ENCODE results near the gene NECAB3.

NECAB3 gene

DNA sequence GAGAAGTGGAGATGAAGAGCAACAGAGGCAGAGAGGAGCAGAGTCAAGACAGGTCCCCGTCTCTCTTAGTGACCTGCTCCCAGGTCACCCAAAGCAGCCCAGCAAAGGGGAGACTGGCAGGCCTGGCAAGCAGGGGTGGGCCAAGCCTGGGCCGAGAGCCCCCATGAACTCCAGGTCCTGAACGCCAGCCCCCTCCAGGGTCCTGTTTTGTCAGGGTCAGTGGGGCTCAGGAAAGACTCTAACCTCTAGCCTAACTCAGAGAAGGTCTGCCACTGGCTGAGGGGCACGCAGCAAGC lies 1.2 kb downstream of the NECAB3 start:
- TF ChIP-seq EGR1 (IDR thresholded peaks at IDR 0.05) = no peak
- TF ChIP-seq, protein P1, sequence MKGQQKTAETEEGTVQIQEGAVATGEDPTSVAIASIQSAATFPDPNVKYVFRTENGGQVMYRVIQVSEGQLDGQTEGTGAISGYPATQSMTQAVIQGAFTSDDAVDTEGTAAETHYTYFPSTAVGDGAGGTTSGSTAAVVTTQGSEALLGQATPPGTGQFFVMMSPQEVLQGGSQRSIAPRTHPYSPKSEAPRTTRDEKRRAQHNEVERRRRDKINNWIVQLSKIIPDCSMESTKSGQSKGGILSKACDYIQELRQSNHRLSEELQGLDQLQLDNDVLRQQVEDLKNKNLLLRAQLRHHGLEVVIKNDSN (IDR thresholded peaks at IDR 0.05) = no peak
- no peak for TF ChIP-seq TAF1 (IDR thresholded peaks at IDR 0.05; ENCODE audit: low read depth)
- no peak for TF ChIP-seq EP300 (IDR thresholded peaks at IDR 0.05; ENCODE audit: borderline replicate concordance)
- no peak for TF ChIP-seq CEBPB (IDR thresholded peaks at IDR 0.05)
- no peak for TF ChIP-seq RAD21 (IDR thresholded peaks at IDR 0.05; ENCODE audit: low read depth)

DNA sequence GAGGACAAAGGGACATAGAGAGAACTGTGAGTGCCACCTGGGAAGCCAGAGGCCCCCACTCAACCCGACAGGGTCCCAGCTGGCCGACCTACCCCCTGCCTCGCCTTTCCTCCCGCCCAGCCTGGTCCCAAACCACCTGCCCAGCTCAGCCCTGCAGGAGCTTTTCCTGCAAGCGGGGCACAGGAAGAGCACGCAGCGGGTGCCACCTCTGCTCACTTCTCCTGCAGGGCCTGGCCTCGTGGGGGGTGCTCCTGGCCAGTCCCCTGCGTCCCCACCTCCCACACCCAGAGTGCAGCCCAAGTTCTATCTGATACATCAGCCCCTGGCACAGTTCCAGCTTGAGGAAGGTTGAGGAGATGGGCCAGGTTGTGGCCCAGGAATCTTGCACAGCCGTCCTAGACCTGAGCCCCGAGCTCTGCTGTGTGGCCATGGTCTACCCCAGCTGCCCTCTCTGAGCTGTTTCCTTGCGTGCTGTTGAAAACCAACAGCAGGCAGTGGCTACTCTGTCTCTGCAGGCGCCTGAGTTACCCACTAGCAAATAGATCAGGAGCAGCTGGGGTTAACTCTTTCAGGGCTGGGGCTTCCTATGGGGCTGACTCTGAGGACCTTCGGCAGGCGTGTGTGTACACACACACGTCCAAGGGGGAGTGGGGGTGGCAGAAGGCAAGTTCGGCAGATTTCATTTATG lies 1.7 kb downstream of the NECAB3 start:
- TF ChIP-seq, protein P1 (IDR thresholded peaks at IDR 0.05) = no peak
- TF ChIP-seq, protein P2, sequence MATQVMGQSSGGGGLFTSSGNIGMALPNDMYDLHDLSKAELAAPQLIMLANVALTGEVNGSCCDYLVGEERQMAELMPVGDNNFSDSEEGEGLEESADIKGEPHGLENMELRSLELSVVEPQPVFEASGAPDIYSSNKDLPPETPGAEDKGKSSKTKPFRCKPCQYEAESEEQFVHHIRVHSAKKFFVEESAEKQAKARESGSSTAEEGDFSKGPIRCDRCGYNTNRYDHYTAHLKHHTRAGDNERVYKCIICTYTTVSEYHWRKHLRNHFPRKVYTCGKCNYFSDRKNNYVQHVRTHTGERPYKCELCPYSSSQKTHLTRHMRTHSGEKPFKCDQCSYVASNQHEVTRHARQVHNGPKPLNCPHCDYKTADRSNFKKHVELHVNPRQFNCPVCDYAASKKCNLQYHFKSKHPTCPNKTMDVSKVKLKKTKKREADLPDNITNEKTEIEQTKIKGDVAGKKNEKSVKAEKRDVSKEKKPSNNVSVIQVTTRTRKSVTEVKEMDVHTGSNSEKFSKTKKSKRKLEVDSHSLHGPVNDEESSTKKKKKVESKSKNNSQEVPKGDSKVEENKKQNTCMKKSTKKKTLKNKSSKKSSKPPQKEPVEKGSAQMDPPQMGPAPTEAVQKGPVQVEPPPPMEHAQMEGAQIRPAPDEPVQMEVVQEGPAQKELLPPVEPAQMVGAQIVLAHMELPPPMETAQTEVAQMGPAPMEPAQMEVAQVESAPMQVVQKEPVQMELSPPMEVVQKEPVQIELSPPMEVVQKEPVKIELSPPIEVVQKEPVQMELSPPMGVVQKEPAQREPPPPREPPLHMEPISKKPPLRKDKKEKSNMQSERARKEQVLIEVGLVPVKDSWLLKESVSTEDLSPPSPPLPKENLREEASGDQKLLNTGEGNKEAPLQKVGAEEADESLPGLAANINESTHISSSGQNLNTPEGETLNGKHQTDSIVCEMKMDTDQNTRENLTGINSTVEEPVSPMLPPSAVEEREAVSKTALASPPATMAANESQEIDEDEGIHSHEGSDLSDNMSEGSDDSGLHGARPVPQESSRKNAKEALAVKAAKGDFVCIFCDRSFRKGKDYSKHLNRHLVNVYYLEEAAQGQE (IDR thresholded peaks at IDR 0.05; ENCODE audit: low read depth) = no peak
- TF ChIP-seq TAF1 (IDR thresholded peaks at IDR 0.05; ENCODE audit: low read depth) (no peak), CEBPB (IDR thresholded peaks at IDR 0.05) (no peak), NFIC (IDR thresholded peaks at IDR 0.05) (peak; percentile 82), TCF12 (IDR thresholded peaks at IDR 0.05; ENCODE audit: low read depth) (peak; percentile 90), RAD21 (IDR thresholded peaks at IDR 0.05; ENCODE audit: low read depth) (peak; percentile 6; the same call in 1 of the 2 replicates), TEAD4 (IDR thresholded peaks at IDR 0.05) (0 out of 2 replicates have a peak, but pooled peaks have one; percentile 14), EP300 (IDR thresholded peaks at IDR 0.05; ENCODE audit: borderline replicate concordance) (peak; percentile 77), ZBTB7A (IDR thresholded peaks at IDR 0.05; ENCODE audit: low read depth) (no peak), EGR1 (IDR thresholded peaks at IDR 0.05) (no peak), YY1 (IDR thresholded peaks at IDR 0.05; ENCODE audit: low read depth) (no peak), CREB1 (IDR thresholded peaks at IDR 0.05; ENCODE audit: low read depth) (no peak), FOXM1 (IDR thresholded peaks at IDR 0.05; ENCODE audit: borderline replicate concordance, low read depth) (0 out of 2 replicates have a peak, but pooled peaks have one; percentile 31)
- TF ChIP-seq, protein P3, sequence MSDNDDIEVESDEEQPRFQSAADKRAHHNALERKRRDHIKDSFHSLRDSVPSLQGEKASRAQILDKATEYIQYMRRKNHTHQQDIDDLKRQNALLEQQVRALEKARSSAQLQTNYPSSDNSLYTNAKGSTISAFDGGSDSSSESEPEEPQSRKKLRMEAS (IDR thresholded peaks at IDR 0.05) = no peak

DNA sequence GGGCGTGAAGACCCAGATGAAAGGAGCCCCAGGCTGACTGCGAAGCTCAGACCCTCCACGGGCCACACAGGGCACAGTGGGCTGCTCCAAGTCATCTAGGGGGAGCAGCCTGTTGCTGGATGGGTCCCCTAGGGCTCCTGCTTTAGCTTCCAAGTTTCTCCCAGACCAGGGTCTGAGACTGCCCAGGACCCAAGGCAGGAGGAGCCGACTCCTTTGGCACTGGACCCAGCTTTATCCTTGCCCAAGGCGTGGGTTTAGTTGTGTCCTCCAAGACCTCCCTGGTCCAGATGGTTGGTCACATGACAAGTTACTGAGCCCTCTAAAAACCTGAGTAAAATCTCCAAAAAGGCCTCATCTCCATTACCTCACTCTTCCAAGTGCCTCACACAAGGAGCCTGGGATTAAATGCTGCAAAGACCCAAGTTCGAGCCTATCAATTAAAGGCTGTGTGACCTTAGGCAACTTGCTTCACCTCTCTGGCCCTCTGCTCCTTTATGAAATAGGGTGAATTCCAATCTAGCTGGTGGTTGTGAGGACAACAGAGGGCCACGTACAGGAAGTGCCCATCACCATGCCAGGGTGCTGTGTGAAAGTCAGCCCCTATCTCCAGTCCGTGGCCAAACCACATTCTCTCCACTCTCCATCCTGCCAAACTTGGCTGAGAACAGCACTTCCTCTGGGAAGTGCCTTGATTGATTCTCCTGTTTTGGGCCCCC lies 2.5 kb downstream of the NECAB3 start:
- no peak for TF ChIP-seq FOXM1 (IDR thresholded peaks at IDR 0.05; ENCODE audit: borderline replicate concordance, low read depth)
- no peak for TF ChIP-seq EGR1 (IDR thresholded peaks at IDR 0.05)
- no peak for TF ChIP-seq ZBTB7A (IDR thresholded peaks at IDR 0.05; ENCODE audit: low read depth)
- no peak for TF ChIP-seq EP300 (IDR thresholded peaks at IDR 0.05; ENCODE audit: borderline replicate concordance)
- TF ChIP-seq TCF12 (IDR thresholded peaks at IDR 0.05; ENCODE audit: low read depth) = no peak
- TF ChIP-seq CREB1 (IDR thresholded peaks at IDR 0.05; ENCODE audit: low read depth) = no peak
- TF ChIP-seq, protein P1 (IDR thresholded peaks at IDR 0.05) = 0 out of 2 replicates have a peak, but pooled peaks have one; percentile 8

DNA sequence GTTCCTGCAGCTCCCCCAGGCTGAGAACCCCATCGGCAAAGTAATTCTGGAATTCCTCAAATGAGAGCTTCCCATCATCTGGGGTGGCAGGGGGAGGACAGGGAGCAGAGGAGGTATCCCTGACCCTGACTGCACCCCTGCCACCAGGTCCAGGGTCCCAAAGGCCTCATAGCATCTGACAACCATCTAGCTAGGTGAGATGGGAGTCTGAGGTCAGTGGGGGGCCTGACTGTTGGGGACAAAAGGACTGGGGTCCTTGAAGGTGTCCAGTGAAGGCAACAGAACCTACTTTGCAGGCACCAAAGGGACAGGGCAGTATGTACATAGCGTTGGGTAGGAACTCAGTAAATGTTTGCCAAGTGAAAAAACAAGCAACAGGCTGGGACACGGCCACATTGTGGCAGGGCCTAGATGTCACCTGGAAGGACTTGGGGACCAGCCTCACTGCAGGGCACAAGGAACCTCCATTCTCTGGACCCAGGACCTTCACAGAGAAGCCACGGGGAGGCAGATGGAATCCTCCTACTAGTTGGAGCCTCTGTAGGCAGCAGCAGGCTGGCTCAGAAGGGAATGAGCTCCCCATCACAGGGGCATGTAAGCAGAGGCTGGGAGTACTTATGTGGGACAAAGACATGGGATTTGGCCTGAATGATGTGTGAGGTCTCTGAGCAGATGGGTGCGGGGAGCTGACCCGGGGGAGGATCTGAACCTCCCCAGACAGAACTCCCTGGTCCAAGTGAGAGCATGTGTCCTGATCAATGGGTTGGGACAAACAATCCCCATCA lies 3.3 kb downstream of the NECAB3 start:
- TF ChIP-seq EP300 (IDR thresholded peaks at IDR 0.05; ENCODE audit: borderline replicate concordance) = no peak
- TF ChIP-seq NFIC (IDR thresholded peaks at IDR 0.05) = no peak
- TF ChIP-seq FOXM1 (IDR thresholded peaks at IDR 0.05; ENCODE audit: borderline replicate concordance, low read depth) = no peak
- no peak for TF ChIP-seq YY1 (IDR thresholded peaks at IDR 0.05; ENCODE audit: low read depth)
- no peak for TF ChIP-seq TEAD4 (IDR thresholded peaks at IDR 0.05)
- no peak for TF ChIP-seq EGR1 (IDR thresholded peaks at IDR 0.05)
- TF ChIP-seq ZBTB7A (IDR thresholded peaks at IDR 0.05; ENCODE audit: low read depth) = no peak
- TF ChIP-seq CEBPB (IDR thresholded peaks at IDR 0.05) = no peak
- TF ChIP-seq, protein P3 (IDR thresholded peaks at IDR 0.05) = no peak
- TF ChIP-seq, protein P1 (IDR thresholded peaks at IDR 0.05) = no peak
- no peak for TF ChIP-seq TCF12 (IDR thresholded peaks at IDR 0.05; ENCODE audit: low read depth)
- TF ChIP-seq CREB1 (IDR thresholded peaks at IDR 0.05; ENCODE audit: low read depth) = no peak
- TF ChIP-seq, protein P2 (IDR thresholded peaks at IDR 0.05; ENCODE audit: low read depth) = no peak
- no peak for TF ChIP-seq TAF1 (IDR thresholded peaks at IDR 0.05; ENCODE audit: low read depth)
- no peak for TF ChIP-seq RAD21 (IDR thresholded peaks at IDR 0.05; ENCODE audit: low read depth)

Data from Ishikawa (cell line).